Natural killer cell (primary cell): ENCODE measurements around the gene SULT1E1. TPM values are rescaled to one million over a fixed set of nuclear protein-coding genes. Genes with fewer than 3 reads are reported as not detected.
"Not testable (repeated sequence)": the region's sequence is repeated elsewhere in the genome, so short reads cannot be mapped to it uniquely, and the experiment has no call there.

Experiments used
- ATAC-seq, 3 donors: fragments of 150-1000 bp in 2 of 3; fragments of 200-7000 bp in 1 of 3; cut with Tn5 transposase; 1 replicate in 1 of 3; 2 replicates in 2 of 3; pipeline ENCODE4 v1.10.0; 2021; ENCODE audit warnings: mild to moderate bottlenecking in 2 of 3, moderate library complexity in 2 of 3
- DNase-seq, 2 donors: peaks; one replicate each; pipeline versions ENCODE4 v3.0.0 to v3.0.0-alpha.2; 2013 to 2021; ENCODE audit warnings: mixed read lengths in 1 of 2
- H3K27ac ChIP-seq: one replicate; pipeline ENCODE4 v1.5.1; 2013; ENCODE audit warnings: mild to moderate bottlenecking, low read length
- H3K27me3 ChIP-seq: one replicate; pipeline ENCODE4 v1.6.1; 2013; ENCODE audit warnings: low read length; ENCODE audit not compliant: control insufficient read depth, insufficient read depth
- H3K36me3 ChIP-seq: one replicate; pipeline ENCODE4 v1.6.1; 2013; ENCODE audit warnings: low read length; ENCODE audit not compliant: control insufficient read depth, insufficient read depth
- H3K4me1 ChIP-seq: one replicate; pipeline ENCODE4 v1.6.1; 2013; ENCODE audit warnings: low read length; ENCODE audit not compliant: control insufficient read depth, insufficient read depth
- H3K4me3 ChIP-seq: one replicate; pipeline ENCODE4 v1.5.1; 2013; ENCODE audit warnings: low read length
- H3K9me3 ChIP-seq: one replicate; pipeline ENCODE4 v1.6.1; 2013; ENCODE audit warnings: low read length; ENCODE audit not compliant: control insufficient read depth, insufficient read depth
- H3K27ac Mint-ChIP-seq, 2 donors: one replicate each; pipeline ENCODE4 v1.8.0; 2022; ENCODE audit warnings: mild to moderate bottlenecking in 2 of 2, mixed read lengths in 2 of 2, moderate library complexity in 1 of 2
- H3K27me3 Mint-ChIP-seq, 2 donors: one replicate each; pipeline ENCODE4 v1.8.0; 2022; ENCODE audit warnings: low read depth in 2 of 2, mixed read lengths in 2 of 2
- H3K36me3 Mint-ChIP-seq: one replicate; pipeline ENCODE4 v1.8.0; 2022; ENCODE audit warnings: mixed read lengths
- H3K4me1 Mint-ChIP-seq, 2 donors: one replicate each; pipeline ENCODE4 v1.8.0; 2022; ENCODE audit warnings: mixed read lengths in 2 of 2
- H3K4me3 Mint-ChIP-seq: one replicate; pipeline ENCODE4 v1.8.0; 2022; ENCODE audit warnings: mild to moderate bottlenecking, moderate library complexity, mixed read lengths
- H3K9me3 Mint-ChIP-seq, 2 donors: one replicate each; pipeline ENCODE4 v1.8.0; 2022; ENCODE audit warnings: mixed read lengths in 2 of 2
- CTCF ChIP-seq: fragments of 200-600 bp; IDR thresholded peaks from one replicate; pipeline ENCODE4 v1.8.0; 2022; ENCODE audit warnings: antibody characterized with exemption
- WGBS: methylation state at CpG from one replicate; pipeline ENCODE4 v1.1.7; 2013; ENCODE audit warnings: missing lambda C conversion rate; ENCODE audit not compliant: insufficient coverage; 5-methylcytosine and 5-hydroxymethylcytosine counted together
- intact Hi-C: fragments of 100-400 bp; cut with micrococcal nuclease; formaldehyde crosslinking; loops from one replicate; pipeline ENCODE4 v1.14.2; 2022
- total RNA-seq, 4 donors: library from RNA; stranded (reverse); fragments of 120-200 nt in 1 of 4; gene quantifications; one replicate each; pipeline versions ENCODE4 v1.2.3 to v1.2.4, GENCODE V29; 2013 to 2022

Gene SULT1E1
- total RNA-seq, 3 donors from 2014 or later (not counting 1 experiment from before 2014, with no cell fraction given): not detected

- Histone ChIP-seq H3K36me3 (no peaks in the 10 kb centered on the region), H3K27me3 (no peaks in the 10 kb centered on the region), H3K4me1 (peaks cover 24% of the 10 kb centered on the region), H3K4me3 (no peak overlapping the region), H3K9me3 (no peaks in the 10 kb centered on the region), H3K27ac (no peak overlapping the region)
- WGBS: 56% methylated on average over 6 of the region's 6 CpGs
- DNase-seq (peak in 1 of 2 donors; percentile 12), ATAC-seq (peak; percentile 53 to 55 (median 54))
- H3K36me3 Mint-ChIP-seq: no peaks in the 10 kb centered on the region
- peaks cover 26 to 28% of the 10 kb centered on the region in 2 donors for H3K4me1 Mint-ChIP-seq
- H3K4me3 Mint-ChIP-seq: peak overlapping the region; percentile 67
- H3K27ac Mint-ChIP-seq: peak overlapping the region in 1 of 2 donors; percentile 78
- H3K9me3 Mint-ChIP-seq: no peaks in the 10 kb centered on the region
- no peak for TF ChIP-seq CTCF
- H3K27me3 Mint-ChIP-seq: no peaks in the 10 kb centered on the region
- intact Hi-C loops: no loop called here
Measured at GRCh38 chr4:69830560-69831269, 29.2 kb downstream of the SULT1E1 start.

- ATAC-seq (no peak), DNase-seq (no peak)
- Mint-ChIP-seq H3K36me3 (no peaks in the 10 kb centered on the region), H3K4me1 (peaks cover 30 to 34% of the 10 kb centered on the region in 2 donors), H3K27ac (peak overlapping the region in 1 of 2 donors; percentile 78), H3K9me3 (no peaks in the 10 kb centered on the region), H3K27me3 (no peaks in the 10 kb centered on the region), H3K4me3 (no peak overlapping the region)
- Histone ChIP-seq H3K27me3 (no peaks in the 10 kb centered on the region), H3K36me3 (no peaks in the 10 kb centered on the region), H3K4me3 (no peak overlapping the region), H3K9me3 (no peaks in the 10 kb centered on the region), H3K4me1 (peaks cover 28% of the 10 kb centered on the region), H3K27ac (no peak overlapping the region)
- intact Hi-C loops: no loop called here
- no peak for TF ChIP-seq CTCF
- WGBS: 94% methylated on average over 2 of the region's 2 CpGs
Measured at GRCh38 chr4:69830192-69830559, 29.8 kb downstream of the SULT1E1 start.

DNA sequence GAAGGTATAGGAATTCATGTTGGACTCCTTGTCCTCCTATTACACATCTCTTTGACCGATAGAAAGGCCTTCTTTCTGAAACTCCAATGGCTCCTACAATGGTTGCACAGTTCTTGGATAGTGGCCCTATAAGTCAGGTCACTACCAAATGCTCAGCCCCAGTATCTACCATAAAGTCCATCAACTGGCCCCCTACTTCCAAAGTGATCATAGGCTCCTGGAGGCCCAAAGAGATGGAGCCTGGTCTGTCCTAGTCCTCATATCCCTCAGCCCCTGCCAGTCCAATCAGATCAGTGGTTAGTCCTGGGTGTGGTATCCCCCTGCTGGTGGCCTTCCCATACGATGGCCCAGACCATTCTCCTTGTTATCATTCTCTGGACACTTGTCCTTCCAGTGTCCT lies 30.3 kb downstream of the SULT1E1 start:
- no peak for TF ChIP-seq CTCF
- Histone ChIP-seq H3K36me3 (no peaks in the 10 kb centered on the region), H3K4me3 (no peak overlapping the region), H3K27me3 (no peaks in the 10 kb centered on the region), H3K27ac (no peak overlapping the region), H3K9me3 (no peaks in the 10 kb centered on the region), H3K4me1 (peaks cover 33% of the 10 kb centered on the region)
- no peak for ATAC-seq
- Mint-ChIP-seq H3K4me3 (no peak overlapping the region), H3K27ac (peak overlapping the region in 1 of 2 donors; percentile 78), H3K9me3 (no peaks in the 10 kb centered on the region), H3K27me3 (no peaks in the 10 kb centered on the region), H3K36me3 (no peaks in the 10 kb centered on the region), H3K4me1 (peaks cover 35 to 38% of the 10 kb centered on the region in 2 donors)
- intact Hi-C loops: no loop called here
- DNase-seq: no peak
- 92% methylated on average over 2 of the region's 2 CpGs for WGBS

DNA sequence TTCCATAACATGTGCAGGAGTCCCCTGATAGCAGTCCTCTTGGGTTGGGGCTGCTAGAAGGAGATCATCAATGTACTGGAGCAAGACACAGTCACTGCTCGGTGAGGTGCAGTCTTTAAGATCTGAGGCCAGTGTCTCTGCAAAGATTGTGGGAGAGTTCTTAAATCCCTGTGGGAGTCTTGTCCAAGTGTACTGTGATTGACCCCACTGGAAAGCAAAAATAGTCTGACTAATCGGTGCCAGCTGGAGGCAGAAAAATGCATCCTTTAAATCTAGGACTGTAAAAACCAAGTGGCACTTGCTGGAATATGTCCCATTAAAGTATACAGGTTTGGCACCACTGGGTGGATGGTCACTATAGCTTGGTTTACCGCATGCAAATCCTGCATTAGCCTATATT lies 31.1 kb downstream of the SULT1E1 start:
- H3K36me3 Mint-ChIP-seq: no peaks in the 10 kb centered on the region

DNA sequence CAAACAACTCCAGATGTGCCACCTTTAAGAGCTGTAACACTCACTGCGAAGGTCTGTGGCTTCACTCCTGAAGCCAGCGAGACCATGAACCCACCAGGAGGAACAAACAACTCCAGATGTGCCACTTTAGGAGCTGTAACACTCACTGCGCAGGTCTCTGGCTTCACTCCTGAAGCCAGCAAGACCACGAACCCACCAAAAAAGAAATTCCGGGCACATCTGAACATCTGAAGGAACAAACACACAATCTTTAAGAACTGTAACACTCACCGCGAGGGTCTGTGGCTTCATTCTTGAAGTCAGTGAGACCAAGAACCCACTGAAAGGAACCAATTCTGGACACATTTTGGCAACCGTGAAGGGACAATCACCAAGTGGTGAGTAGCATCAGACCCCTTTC lies 34.9 kb downstream of the SULT1E1 start:
- H3K36me3 ChIP-seq, H3K27me3 ChIP-seq, H3K9me3 ChIP-seq, ATAC-seq, H3K36me3 Mint-ChIP-seq, DNase-seq, intact Hi-C loops, H3K9me3 Mint-ChIP-seq, H3K27me3 Mint-ChIP-seq, H3K27ac ChIP-seq, H3K4me3 ChIP-seq: not testable (repeated sequence)
- Mint-ChIP-seq H3K4me3 (peak overlapping the region; percentile 52), H3K4me1 (peaks cover 23 to 29% of the 10 kb centered on the region in 2 donors), H3K27ac (peak overlapping the region in 1 of 2 donors; percentile 52)
- peaks cover 20% of the 10 kb centered on the region for H3K4me1 ChIP-seq
- 19% methylated on average over 8 of the region's 8 CpGs for WGBS

More for the DNA sequence above, 31.1 kb downstream of the SULT1E1 start:
- Mint-ChIP-seq H3K4me3 (no peak overlapping the region), H3K4me1 (peaks cover 37 to 43% of the 10 kb centered on the region in 2 donors), H3K9me3 (no peaks in the 10 kb centered on the region), H3K27me3 (no peaks in the 10 kb centered on the region), H3K27ac (no peak overlapping the region)
- Histone ChIP-seq H3K27ac (no peak overlapping the region), H3K4me1 (peaks cover 40% of the 10 kb centered on the region), H3K4me3 (no peak overlapping the region), H3K36me3 (no peaks in the 10 kb centered on the region), H3K9me3 (no peaks in the 10 kb centered on the region), H3K27me3 (no peaks in the 10 kb centered on the region)
- TF ChIP-seq CTCF: no peak
- DNase-seq (no peak), ATAC-seq (no peak)
- intact Hi-C loops: no loop called here
- 90% methylated on average over 3 of the region's 3 CpGs for WGBS
